Right lobe of liver (tissue), 4 donors: ENCODE results near the gene GRIN2A.

Experiments
- POLR2A ChIP-seq: fragments of 450-650 bp; IDR thresholded peaks from one replicate; pipeline ENCODE4 v1.6.1; 2017; ENCODE audit warnings: antibody characterized with exemption, mild to moderate bottlenecking
- TF ChIP-seq, protein P1 (sequence below), 4 donors: fragments of 200-600 bp in 3 of 4; fragments of 450-650 bp in 1 of 4; IDR thresholded peaks; one replicate each; pipeline versions ENCODE4 v1.5.1 to v1.8.0; 2016 to 2022; ENCODE audit warnings: antibody characterized with exemption in 4 of 4, mild to moderate bottlenecking in 2 of 4
- donor health status: DM: no; HTN: no; CAD: no.
- donor health status: DM: no; HTN: no; CAD: no.
- donor health status: DM: no; HTN: yes; CAD: no.

DNA sequence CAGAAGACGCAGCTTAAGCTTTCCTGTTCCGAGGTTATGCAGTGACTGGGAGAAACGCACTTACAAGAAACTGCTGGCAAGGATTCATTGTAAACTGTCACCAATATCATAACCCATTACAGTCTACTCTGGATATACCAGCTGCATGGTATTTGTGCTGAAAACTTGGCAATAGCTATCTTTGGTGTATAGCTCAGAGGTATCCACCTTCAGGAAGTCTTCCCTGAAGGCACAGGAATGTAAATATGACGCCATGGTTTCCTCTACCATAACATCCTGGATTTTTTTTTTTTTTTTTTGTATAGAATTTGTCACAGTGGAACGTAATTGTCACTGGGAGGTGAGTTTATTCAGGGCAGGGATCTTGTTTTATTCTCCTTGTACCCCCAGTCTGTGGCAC lies 406.2 kb downstream of the GRIN2A start:
- TF ChIP-seq, protein P1, sequence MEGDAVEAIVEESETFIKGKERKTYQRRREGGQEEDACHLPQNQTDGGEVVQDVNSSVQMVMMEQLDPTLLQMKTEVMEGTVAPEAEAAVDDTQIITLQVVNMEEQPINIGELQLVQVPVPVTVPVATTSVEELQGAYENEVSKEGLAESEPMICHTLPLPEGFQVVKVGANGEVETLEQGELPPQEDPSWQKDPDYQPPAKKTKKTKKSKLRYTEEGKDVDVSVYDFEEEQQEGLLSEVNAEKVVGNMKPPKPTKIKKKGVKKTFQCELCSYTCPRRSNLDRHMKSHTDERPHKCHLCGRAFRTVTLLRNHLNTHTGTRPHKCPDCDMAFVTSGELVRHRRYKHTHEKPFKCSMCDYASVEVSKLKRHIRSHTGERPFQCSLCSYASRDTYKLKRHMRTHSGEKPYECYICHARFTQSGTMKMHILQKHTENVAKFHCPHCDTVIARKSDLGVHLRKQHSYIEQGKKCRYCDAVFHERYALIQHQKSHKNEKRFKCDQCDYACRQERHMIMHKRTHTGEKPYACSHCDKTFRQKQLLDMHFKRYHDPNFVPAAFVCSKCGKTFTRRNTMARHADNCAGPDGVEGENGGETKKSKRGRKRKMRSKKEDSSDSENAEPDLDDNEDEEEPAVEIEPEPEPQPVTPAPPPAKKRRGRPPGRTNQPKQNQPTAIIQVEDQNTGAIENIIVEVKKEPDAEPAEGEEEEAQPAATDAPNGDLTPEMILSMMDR (IDR thresholded peaks at IDR 0.05): no peak
- TF ChIP-seq POLR2A: no peak
